HEK293T (cell line): Measurements from ENCODE around the gene PLEKHH3.

Experiments used
- CTCF ChIA-PET: fragments of 350-600 bp; formaldehyde crosslinking; extraction: SDS; loops from one replicate; lab custom pipeline; 2021; ENCODE audit warnings: antibody characterized with exemption, inconsistent platforms; lab: Yijun Ruan, JAX
- POLR2A ChIA-PET: fragments of 350-600 bp; formaldehyde crosslinking; extraction: SDS; loops from one replicate; lab custom pipeline; 2020; ENCODE audit warnings: antibody characterized with exemption, inconsistent platforms; lab: Yijun Ruan, JAX
- DNase-seq: peaks from one replicate; pipeline ENCODE4 v3.0.0; 2012; ENCODE audit warnings: mixed read lengths; ENCODE audit errors: extremely low spot score
- ARNT ChIP-seq: fragments of 450-650 bp; IDR thresholded peaks from 2 replicates; pipeline ENCODE4 v1.6.1; 2017; ENCODE audit warnings: mild to moderate bottlenecking
- BHLHE40 ChIP-seq: fragments of 450-650 bp; IDR thresholded peaks from 2 replicates; pipeline ENCODE4 v1.6.1; 2016; ENCODE audit warnings: mild to moderate bottlenecking, moderate library complexity, borderline replicate concordance
- CTBP1 ChIP-seq: fragments of 450-650 bp; IDR thresholded peaks from 2 replicates; pipeline ENCODE4 v1.6.1; 2016; ENCODE audit warnings: borderline replicate concordance
- ELF4 ChIP-seq: fragments of 450-650 bp; IDR thresholded peaks from 2 replicates; pipeline ENCODE4 v1.6.1; 2017; ENCODE audit warnings: antibody characterized with exemption
- FOXA1 ChIP-seq: fragments of 450-650 bp; IDR thresholded peaks from 2 replicates; pipeline ENCODE4 v1.6.1; 2016; ENCODE audit warnings: mild to moderate bottlenecking
- FOXK2 ChIP-seq: fragments of 450-650 bp; IDR thresholded peaks from 2 replicates; pipeline ENCODE4 v1.6.1; 2016; ENCODE audit warnings: mild to moderate bottlenecking
- FOXM1 ChIP-seq: fragments of 450-650 bp; IDR thresholded peaks from 2 replicates; pipeline ENCODE4 v1.6.1; 2017; ENCODE audit warnings: mild to moderate bottlenecking, borderline replicate concordance
- HDGF ChIP-seq: fragments of 450-650 bp; IDR thresholded peaks from 2 replicates; pipeline ENCODE4 v1.6.1; 2017; ENCODE audit warnings: antibody characterized with exemption, borderline replicate concordance
- L3MBTL2 ChIP-seq: fragments of 450-650 bp; conservative IDR thresholded peaks from 2 replicates; pipeline ENCODE4 v1.6.1; 2016; ENCODE audit warnings: mild to moderate bottlenecking
- LEF1 ChIP-seq: fragments of 450-650 bp; IDR thresholded peaks from 2 replicates; pipeline ENCODE4 v1.6.1; 2017; ENCODE audit warnings: mild to moderate bottlenecking, borderline replicate concordance
- NFRKB ChIP-seq: fragments of 450-650 bp; IDR thresholded peaks from 2 replicates; pipeline ENCODE4 v1.6.1; 2016; ENCODE audit warnings: mild to moderate bottlenecking, moderate library complexity
- SP1 ChIP-seq: fragments of 450-650 bp; IDR thresholded peaks from 2 replicates; pipeline ENCODE4 v1.6.1; 2017
- SUZ12 ChIP-seq: fragments of 450-650 bp; IDR thresholded peaks from 2 replicates; pipeline ENCODE4 v1.6.1; 2016; ENCODE audit warnings: mild to moderate bottlenecking
- TARDBP ChIP-seq: fragments of 450-650 bp; IDR thresholded peaks from 2 replicates; pipeline ENCODE4 v1.6.1; 2016
- ZNF384 ChIP-seq: fragments of 450-650 bp; IDR thresholded peaks from 2 replicates; pipeline ENCODE4 v1.6.1; 2016
- TF ChIP-seq, protein P1 (sequence below): fragments of 450-650 bp; IDR thresholded peaks from 2 replicates; pipeline ENCODE4 v1.6.1; 2016

PLEKHH3 gene

GRCh38 chr17:42694524-42694923 is 17.7 kb upstream of the PLEKHH3 start:
- POLR2A ChIA-PET, result no interaction called here
- TF ChIP-seq FOXK2, result no peak
- CTCF ChIA-PET, result no interaction called here
- DNase-seq, result no peak

GRCh38 chr17:42692489-42692888 is 15.7 kb upstream of the PLEKHH3 start:
- no peak for TF ChIP-seq SUZ12
- TF ChIP-seq FOXM1, result no peak
- TF ChIP-seq FOXA1, result no peak
- no peak for TF ChIP-seq BHLHE40
- TF ChIP-seq ELF4, result no peak
- TF ChIP-seq CTBP1, result no peak
- TF ChIP-seq L3MBTL2, result no peak
- TF ChIP-seq ARNT, result no peak
- TF ChIP-seq FOXK2, result no peak
- TF ChIP-seq NFRKB, result no peak
- no peak for TF ChIP-seq HDGF
- TF ChIP-seq SP1, result no peak
- TF ChIP-seq, protein P1, sequence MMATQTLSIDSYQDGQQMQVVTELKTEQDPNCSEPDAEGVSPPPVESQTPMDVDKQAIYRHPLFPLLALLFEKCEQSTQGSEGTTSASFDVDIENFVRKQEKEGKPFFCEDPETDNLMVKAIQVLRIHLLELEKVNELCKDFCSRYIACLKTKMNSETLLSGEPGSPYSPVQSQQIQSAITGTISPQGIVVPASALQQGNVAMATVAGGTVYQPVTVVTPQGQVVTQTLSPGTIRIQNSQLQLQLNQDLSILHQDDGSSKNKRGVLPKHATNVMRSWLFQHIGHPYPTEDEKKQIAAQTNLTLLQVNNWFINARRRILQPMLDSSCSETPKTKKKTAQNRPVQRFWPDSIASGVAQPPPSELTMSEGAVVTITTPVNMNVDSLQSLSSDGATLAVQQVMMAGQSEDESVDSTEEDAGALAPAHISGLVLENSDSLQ, result no peak
- no peak for TF ChIP-seq ZNF384
- TF ChIP-seq LEF1, result no peak
- no peak for TF ChIP-seq TARDBP
- no peak for DNase-seq
- ChIA-PET CTCF (interaction anchor here (0.7 to 1.3 kb wide), 2 partner anchors 12 to 114 kb away, joined by 3 to 4 read pairs; no protein-coding TSS in a partner anchor), POLR2A (interaction anchor here (1.4 to 1.8 kb wide), 2 partner anchors 12 to 16 kb away, joined by 4 to 8 read pairs; no protein-coding TSS in a partner anchor)

- CTCF ChIA-PET, result interaction anchor here (0.6 kb wide), 1 partner anchor 13 kb away, joined by 3 read pairs; no protein-coding TSS in a partner anchor
- TF ChIP-seq LEF1, result no peak
- no peak for TF ChIP-seq SP1
- no peak for TF ChIP-seq SUZ12
- no peak for TF ChIP-seq NFRKB
- TF ChIP-seq L3MBTL2, result no peak
- TF ChIP-seq FOXA1, result no peak
- TF ChIP-seq ARNT, result no peak
- TF ChIP-seq ZNF384, result no peak
- TF ChIP-seq TARDBP, result no peak
- TF ChIP-seq, protein P1, result no peak
- TF ChIP-seq CTBP1, result no peak
- no peak for TF ChIP-seq FOXK2
- TF ChIP-seq HDGF, result no peak
- no peak for TF ChIP-seq BHLHE40
- no peak for TF ChIP-seq ELF4
- TF ChIP-seq FOXM1, result no peak
- no peak for DNase-seq
- POLR2A ChIA-PET, result interaction anchor here (1.2 to 1.6 kb wide), 3 partner anchors 8 to 12 kb away, joined by 3 to 4 read pairs (median 3); no protein-coding TSS in a partner anchor
Measured at GRCh38 chr17:42691021-42691545, 14.3 kb upstream of the PLEKHH3 start.

GRCh38 chr17:42690596-42690995 is 13.8 kb upstream of the PLEKHH3 start:
- no peak for TF ChIP-seq TARDBP
- no peak for TF ChIP-seq LEF1
- no peak for TF ChIP-seq FOXK2
- TF ChIP-seq, protein P1, result no peak
- TF ChIP-seq CTBP1, result no peak
- no peak for TF ChIP-seq SP1
- no peak for TF ChIP-seq L3MBTL2
- no peak for TF ChIP-seq BHLHE40
- no peak for TF ChIP-seq HDGF
- no peak for TF ChIP-seq ARNT
- TF ChIP-seq ZNF384, result no peak
- no peak for TF ChIP-seq ELF4
- TF ChIP-seq FOXA1, result no peak
- TF ChIP-seq NFRKB, result no peak
- TF ChIP-seq FOXM1, result no peak
- TF ChIP-seq SUZ12, result no peak
- ChIA-PET CTCF (interaction anchor here (0.6 to 1.2 kb wide), 2 partner anchors 10 to 13 kb away, joined by 3 to 5 read pairs; no protein-coding TSS in a partner anchor), POLR2A (interaction anchor here (1.2 to 1.6 kb wide), 3 partner anchors 8 to 12 kb away, joined by 3 to 4 read pairs (median 3); no protein-coding TSS in a partner anchor)
- no peak for DNase-seq

DNA sequence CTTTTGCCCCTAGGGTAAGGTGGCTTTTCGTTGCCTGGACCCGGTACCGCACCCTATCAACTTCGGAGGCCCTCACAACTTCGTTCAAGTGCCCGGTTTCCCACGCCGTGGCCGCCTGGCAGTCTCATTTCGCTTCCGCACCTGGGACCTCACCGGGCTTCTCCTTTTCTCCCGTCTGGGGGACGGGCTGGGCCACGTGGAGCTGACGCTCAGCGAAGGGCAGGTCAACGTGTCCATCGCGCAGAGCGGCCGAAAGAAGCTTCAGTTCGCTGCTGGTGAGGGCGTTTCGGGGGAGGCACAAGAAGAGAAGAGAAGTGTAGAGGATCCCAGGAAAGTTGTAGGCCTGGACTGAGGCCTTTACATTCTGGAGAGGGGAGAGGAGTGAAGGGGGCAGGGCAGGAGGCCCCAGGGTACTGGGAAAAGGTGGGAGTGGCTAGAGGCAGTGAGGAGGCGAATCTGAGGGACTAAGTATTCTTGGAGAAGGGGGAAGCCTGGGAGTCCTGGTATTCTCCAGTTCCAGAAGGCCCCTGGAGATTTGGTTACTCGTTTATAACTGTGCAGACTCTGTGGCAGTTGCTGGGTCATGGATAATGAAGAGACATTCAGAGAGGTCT is 11.0 kb upstream of the PLEKHH3 start:
- TF ChIP-seq ELF4 (no peak), NFRKB (no peak), BHLHE40 (no peak), L3MBTL2 (no peak), CTBP1 (no peak)
- TF ChIP-seq, protein P1, result no peak
- POLR2A ChIA-PET, result interaction anchor here (1.6 kb wide), 1 partner anchor 10 kb away, joined by 7 read pairs; no protein-coding TSS in a partner anchor
- CTCF ChIA-PET, result no interaction called here
- DNase-seq, result no peak
